Body of pancreas (tissue), 4 donors: ENCODE results near the gene ZDHHC13. TPM values are rescaled to one million over a fixed set of nuclear protein-coding genes. Genes with fewer than 3 reads are reported as not detected.

Experiments
- ATAC-seq: fragments of 150-250 bp; one replicate; pipeline ENCODE4 v1.9.1; 2016
- DNase-seq, 4 donors: peaks; one replicate each; pipeline ENCODE4 v3.0.0-alpha.2; 2019
- H3K27ac ChIP-seq, 4 donors: fragments of 200-600 bp; sonication (generic); 1 replicate in 3 of 4; 2 replicates in 1 of 4; pipeline versions ENCODE4 v1.5.1 to v1.6.1; 2016 to 2019; ENCODE audit warnings: mild to moderate bottlenecking in 1 of 4, mixed read lengths in 1 of 4, moderate library complexity in 1 of 4
- H3K27me3 ChIP-seq, 2 donors: fragments of 200-600 bp; sonication (generic); one replicate each; pipeline ENCODE4 v1.6.0; 2016; ENCODE audit warnings: mild to moderate bottlenecking in 1 of 2
- H3K36me3 ChIP-seq, 2 donors: fragments of 200-600 bp; sonication (generic); replicated peaks in 1 of 2; 2 replicates each; pipeline ENCODE4 v1.5.1; 2016; ENCODE audit warnings: low read depth in 2 of 2; ENCODE audit not compliant: insufficient read depth in 1 of 2
- H3K4me1 ChIP-seq: fragments of 200-600 bp; sonication (generic); one replicate; pipeline ENCODE4 v1.6.0; 2016
- H3K4me3 ChIP-seq, 2 donors: fragments of 200-600 bp; sonication (generic); 1 replicate in 1 of 2; 2 replicates in 1 of 2; pipeline ENCODE4 v1.5.1; 2016 to 2019
- H3K9me3 ChIP-seq, 3 donors: fragments of 200-600 bp; sonication (generic); 1 replicate in 2 of 3; 2 replicates in 1 of 3; pipeline ENCODE4 v1.5.1; 2016
- POLR2A ChIP-seq, 3 donors: fragments of 450-650 bp; IDR thresholded peaks; one replicate each; pipeline ENCODE4 v1.6.1; 2016; ENCODE audit warnings: antibody characterized with exemption in 3 of 3, mild to moderate bottlenecking in 2 of 3
- WGBS, 2 donors: methylation state at CpG; one replicate each; pipeline ENCODE4 v1.1.5; 2017; 5-methylcytosine and 5-hydroxymethylcytosine counted together
- intact Hi-C: fragments of 100-400 bp; cut with DNase I; formaldehyde crosslinking; loops from one replicate; pipeline ENCODE4 v1.15.1; 2023
- total RNA-seq, 2 donors: library from RNA; depleted of rRNA; stranded (reverse); fragments of >200 nt; gene quantifications; one replicate each; pipeline ENCODE4 v1.1.0, GENCODE V29; 2016
- TF ChIP-seq, protein P1 (sequence below), 7 experiments: fragments of 450-650 bp in 4 of 7; fragments of 200-600 bp in 3 of 7; sonication (generic) in 3 of 7; IDR thresholded peaks; one replicate each; pipeline ENCODE4 v1.5.1; 2016 to 2019; ENCODE audit warnings: antibody characterized with exemption in 7 of 7

The ZDHHC13 gene, protein sequence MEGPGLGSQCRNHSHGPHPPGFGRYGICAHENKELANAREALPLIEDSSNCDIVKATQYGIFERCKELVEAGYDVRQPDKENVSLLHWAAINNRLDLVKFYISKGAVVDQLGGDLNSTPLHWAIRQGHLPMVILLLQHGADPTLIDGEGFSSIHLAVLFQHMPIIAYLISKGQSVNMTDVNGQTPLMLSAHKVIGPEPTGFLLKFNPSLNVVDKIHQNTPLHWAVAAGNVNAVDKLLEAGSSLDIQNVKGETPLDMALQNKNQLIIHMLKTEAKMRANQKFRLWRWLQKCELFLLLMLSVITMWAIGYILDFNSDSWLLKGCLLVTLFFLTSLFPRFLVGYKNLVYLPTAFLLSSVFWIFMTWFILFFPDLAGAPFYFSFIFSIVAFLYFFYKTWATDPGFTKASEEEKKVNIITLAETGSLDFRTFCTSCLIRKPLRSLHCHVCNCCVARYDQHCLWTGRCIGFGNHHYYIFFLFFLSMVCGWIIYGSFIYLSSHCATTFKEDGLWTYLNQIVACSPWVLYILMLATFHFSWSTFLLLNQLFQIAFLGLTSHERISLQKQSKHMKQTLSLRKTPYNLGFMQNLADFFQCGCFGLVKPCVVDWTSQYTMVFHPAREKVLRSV
- 10 to 100 TPM; 12.2 to 16.9 TPM for total RNA-seq

DNA sequence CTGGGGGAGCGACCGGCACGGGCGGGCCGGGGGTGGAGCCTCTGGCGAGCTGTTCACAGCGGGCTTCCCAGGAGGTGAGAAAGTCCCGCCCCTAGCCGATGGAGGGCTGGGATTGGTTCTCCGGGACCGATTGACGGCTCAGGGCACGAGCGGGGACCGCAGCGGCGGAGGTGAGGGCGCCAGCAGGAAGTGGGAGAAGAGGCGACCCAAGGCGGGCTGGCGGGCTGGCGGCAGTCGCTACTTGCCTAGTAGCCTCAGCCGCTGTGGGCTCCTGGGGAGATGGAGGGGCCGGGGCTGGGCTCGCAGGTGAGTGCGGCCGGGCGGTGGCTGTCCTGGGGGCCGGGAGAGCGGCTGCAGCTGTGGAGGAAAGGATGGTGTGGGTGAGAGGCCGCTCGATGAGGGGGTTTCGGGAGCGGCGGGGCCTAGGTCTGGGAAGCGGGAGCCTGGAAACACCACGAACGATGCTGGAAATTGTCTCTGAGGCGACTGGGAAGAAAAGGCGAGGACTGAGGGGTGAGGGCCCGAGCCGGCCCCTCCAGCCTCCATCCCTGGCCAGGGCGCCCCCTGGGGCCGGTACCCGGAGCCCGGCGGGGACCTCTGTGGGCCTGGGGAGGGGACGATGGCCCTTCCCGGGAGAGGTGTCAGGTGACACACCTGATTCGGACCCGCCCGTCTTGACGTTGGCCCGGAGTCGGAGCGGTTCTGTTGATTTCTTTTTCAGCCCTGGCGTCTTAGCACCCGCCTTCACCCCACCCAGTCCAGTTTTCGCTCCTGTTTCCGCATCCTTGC is at the start of gene ZDHHC13:
Gene ZDHHC13 (plus strand): TSS at position 198 of the 789 bp plus-strand sequence. CDS start 82 bp downstream, at position 280.
- 0 to 1% methylated on average over 19 to 61 of the region's 61 CpGs for whole genome bisulfite sequencing, 2 donors
- intact Hi-C loops = no loop called here
- peak within 1 kb of the TSS; percentile 57 to 84 (median 73) for H3K27ac ChIP-seq

DNA sequence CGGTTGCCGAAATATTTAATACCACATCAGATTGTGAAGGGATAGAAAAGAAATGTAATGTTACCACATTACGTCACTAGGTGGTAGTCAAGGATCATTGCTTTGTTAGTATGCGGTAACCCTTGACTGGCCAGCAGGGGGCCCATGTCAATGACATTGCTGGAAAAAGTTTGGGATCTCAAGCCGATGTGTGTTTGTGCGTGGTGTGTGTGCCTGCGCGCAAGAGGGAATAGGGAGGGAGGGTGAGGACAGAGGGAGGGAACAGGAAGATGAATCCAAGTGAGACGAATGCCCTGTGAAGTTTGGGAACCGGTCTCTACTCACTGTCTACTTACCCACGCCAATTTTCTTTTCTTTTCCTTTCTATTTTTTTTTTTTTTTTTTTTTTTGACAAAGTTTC is 45.7 kb upstream of the ZDHHC13 start:
- TF ChIP-seq POLR2A (IDR thresholded peaks at IDR 0.05) = no peak
- TF ChIP-seq, protein P1, sequence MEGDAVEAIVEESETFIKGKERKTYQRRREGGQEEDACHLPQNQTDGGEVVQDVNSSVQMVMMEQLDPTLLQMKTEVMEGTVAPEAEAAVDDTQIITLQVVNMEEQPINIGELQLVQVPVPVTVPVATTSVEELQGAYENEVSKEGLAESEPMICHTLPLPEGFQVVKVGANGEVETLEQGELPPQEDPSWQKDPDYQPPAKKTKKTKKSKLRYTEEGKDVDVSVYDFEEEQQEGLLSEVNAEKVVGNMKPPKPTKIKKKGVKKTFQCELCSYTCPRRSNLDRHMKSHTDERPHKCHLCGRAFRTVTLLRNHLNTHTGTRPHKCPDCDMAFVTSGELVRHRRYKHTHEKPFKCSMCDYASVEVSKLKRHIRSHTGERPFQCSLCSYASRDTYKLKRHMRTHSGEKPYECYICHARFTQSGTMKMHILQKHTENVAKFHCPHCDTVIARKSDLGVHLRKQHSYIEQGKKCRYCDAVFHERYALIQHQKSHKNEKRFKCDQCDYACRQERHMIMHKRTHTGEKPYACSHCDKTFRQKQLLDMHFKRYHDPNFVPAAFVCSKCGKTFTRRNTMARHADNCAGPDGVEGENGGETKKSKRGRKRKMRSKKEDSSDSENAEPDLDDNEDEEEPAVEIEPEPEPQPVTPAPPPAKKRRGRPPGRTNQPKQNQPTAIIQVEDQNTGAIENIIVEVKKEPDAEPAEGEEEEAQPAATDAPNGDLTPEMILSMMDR (IDR thresholded peaks at IDR 0.05) = peak; percentile 87 to 100 (median 99)
- 0 to 2% methylated on average over 11 of the region's 11 CpGs for WGBS, 2 donors
- ATAC-seq (peak; percentile 97), DNase-seq (peak; percentile 80 to 85 (median 82))
- Histone ChIP-seq H3K4me1 (peaks cover 15% of the 10 kb centered on the region), H3K4me3 (no peak overlapping the region), H3K27ac (no peak overlapping the region), H3K9me3 (no peaks in the 10 kb centered on the region), H3K36me3 (no peaks in the 10 kb centered on the region), H3K27me3 (no peaks in the 10 kb centered on the region)
- intact Hi-C loops = loop anchor here (5.0 kb wide), 1 partner anchor 481 kb away; no protein-coding TSS in a partner anchor

More for the DNA sequence above, at the start of gene ZDHHC13:
- H3K36me3 ChIP-seq = no peaks in the 10 kb centered on the region
- H3K27me3 ChIP-seq = no peaks in the 10 kb centered on the region
- DNase-seq (peak; percentile 96 to 98 (median 96)), ATAC-seq (peak; percentile 100)
- peak within 1 kb of the TSS; percentile 72 to 74 for H3K4me3 ChIP-seq
- TF ChIP-seq, protein P1 (IDR thresholded peaks at IDR 0.05) = peak in 2 of 7 experiments; percentile 25 to 35
- TF ChIP-seq POLR2A (IDR thresholded peaks at IDR 0.05) = peak; percentile 72 to 87 (median 87)
- H3K9me3 ChIP-seq = no peaks in the 10 kb centered on the region
- H3K4me1 ChIP-seq = peaks cover 24% of the 10 kb centered on the region

DNA sequence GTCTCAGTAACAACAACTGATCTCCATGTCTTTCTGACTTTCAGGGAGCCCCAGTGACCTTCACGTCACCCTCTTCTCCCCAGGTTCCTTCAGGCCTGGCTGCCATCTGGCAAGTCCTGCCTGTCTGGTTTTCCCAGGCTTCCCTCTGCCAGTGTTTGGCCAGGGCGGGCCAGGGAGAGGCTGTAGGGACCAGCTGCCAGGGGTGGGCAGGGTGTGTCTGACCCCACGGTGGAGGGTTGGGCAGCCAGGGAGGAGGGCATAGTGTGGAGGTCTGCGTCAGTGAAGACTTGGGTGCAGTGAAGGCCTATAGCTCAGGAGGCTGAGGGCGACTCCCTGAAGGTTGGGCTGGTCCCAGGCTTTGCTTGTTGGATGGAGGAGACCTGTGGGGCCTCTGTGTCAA is 44.5 kb upstream of the ZDHHC13 start:
- TF ChIP-seq, protein P1 (IDR thresholded peaks at IDR 0.05) = no peak
- no peak for TF ChIP-seq POLR2A (IDR thresholded peaks at IDR 0.05)
- H3K9me3 ChIP-seq = no peaks in the 10 kb centered on the region
- no peak overlapping the region for H3K4me3 ChIP-seq
- DNase-seq = peak in 2 of 4 donors; percentile 16 to 25
- H3K27ac ChIP-seq = no peak overlapping the region
- H3K4me1 ChIP-seq = peaks cover 23% of the 10 kb centered on the region
- no peak for ATAC-seq
- 61 to 68% methylated on average over 5 of the region's 5 CpGs for WGBS, 2 donors
- intact Hi-C loops = loop anchor here (5.0 kb wide), 1 partner anchor 480 kb away; no protein-coding TSS in a partner anchor
- H3K36me3 ChIP-seq = no peaks in the 10 kb centered on the region
- no peaks in the 10 kb centered on the region for H3K27me3 ChIP-seq

DNA sequence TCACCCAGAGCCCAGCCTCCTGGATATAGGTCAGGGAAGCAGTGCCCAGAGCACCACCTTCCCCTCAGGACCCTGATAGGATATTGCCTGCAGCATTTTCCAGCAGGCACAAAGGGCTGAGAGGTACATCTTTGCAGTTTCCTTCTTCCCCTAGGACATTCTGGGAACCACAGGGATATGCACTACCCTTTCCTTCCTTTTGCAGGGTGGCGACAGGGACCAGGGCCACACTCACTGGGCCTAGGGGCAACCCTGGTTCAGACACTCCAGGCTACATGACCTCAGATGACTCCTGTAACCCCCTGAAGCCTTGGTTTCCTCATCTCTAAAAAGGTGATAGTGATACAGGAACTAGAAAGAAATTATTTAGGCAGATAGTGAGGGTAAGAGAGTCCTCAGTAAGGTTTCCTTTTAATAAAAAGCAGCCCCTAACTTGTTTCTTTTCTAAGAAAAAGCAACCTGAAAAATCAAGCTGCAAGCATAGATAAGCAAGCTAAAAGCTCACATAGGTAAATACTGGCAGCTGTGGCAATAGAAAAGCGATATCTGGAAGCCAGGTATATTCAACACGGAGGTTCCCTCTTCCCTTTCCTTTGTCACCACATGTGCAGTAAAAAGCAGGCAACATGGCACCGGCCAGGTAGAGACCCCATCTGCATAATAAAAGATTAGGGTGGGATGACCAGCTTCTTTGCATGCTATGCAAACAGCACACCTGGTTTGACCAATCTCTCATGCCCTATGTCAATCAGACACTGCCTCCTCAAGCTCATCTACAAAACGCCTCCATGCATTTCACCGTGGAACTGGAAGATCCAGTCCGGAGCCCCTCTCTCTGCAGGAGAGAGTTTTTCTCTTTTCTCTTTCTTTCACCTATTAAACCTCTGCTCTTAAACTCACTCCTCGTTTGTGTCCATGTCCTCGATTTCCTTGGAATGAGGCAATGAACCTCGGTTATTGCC is 43.2 kb upstream of the ZDHHC13 start:
- Histone ChIP-seq H3K27me3 (no peaks in the 10 kb centered on the region), H3K27ac (peak overlapping the region in 3 of 4 donors; percentile 9 to 50 (median 43)), H3K4me1 (peaks cover 25% of the 10 kb centered on the region), H3K9me3 (no peaks in the 10 kb centered on the region), H3K4me3 (no peak overlapping the region), H3K36me3 (no peaks in the 10 kb centered on the region)
- 42 to 51% methylated on average over 10 of the region's 10 CpGs for WGBS, 2 donors
- TF ChIP-seq, protein P1 (IDR thresholded peaks at IDR 0.05) = no peak
- TF ChIP-seq POLR2A (IDR thresholded peaks at IDR 0.05) = no peak
- ATAC-seq (no peak), DNase-seq (peak in 1 of 4 donors; percentile 25)
- intact Hi-C loops = loop anchor here (5.0 kb wide), 1 partner anchor 479 kb away; no protein-coding TSS in a partner anchor
